H9 (cell line): ENCODE results near the gene PCBP4. TPM values are rescaled to one million over a fixed set of nuclear protein-coding genes. Genes with fewer than 3 reads are reported as not detected.

Experiments
- DNase-seq: peaks from one replicate; pipeline ENCODE4 v3.0.0-alpha.2; 2017
- H2AFZ ChIP-seq: one replicate; pipeline ENCODE4 v1.6.1; 2013; ENCODE audit warnings: mild to moderate bottlenecking, low read length, control low read depth, moderate library complexity
- H2AK5ac ChIP-seq: 2 replicates; pipeline ENCODE4 v1.6.1; 2013; ENCODE audit warnings: low read length, control low read depth, mixed read lengths; ENCODE audit not compliant: insufficient read length
- H2BK120ac ChIP-seq: one replicate; pipeline ENCODE4 v1.6.1; 2013; ENCODE audit warnings: low read depth, mild to moderate bottlenecking, low read length, control low read depth, inconsistent platforms; ENCODE audit not compliant: poor library complexity, severe bottlenecking
- H2BK12ac ChIP-seq: 2 replicates; pipeline ENCODE4 v1.6.1; 2013; ENCODE audit warnings: low read length, control low read depth, mixed read lengths, low read depth; ENCODE audit not compliant: insufficient read length
- H2BK15ac ChIP-seq: 2 replicates; pipeline ENCODE4 v1.6.1; 2013; ENCODE audit warnings: low read depth, low read length, control low read depth
- H2BK20ac ChIP-seq: one replicate; pipeline ENCODE4 v1.6.1; 2013; ENCODE audit warnings: low read depth, mild to moderate bottlenecking, low read length, control low read depth, inconsistent platforms; ENCODE audit not compliant: poor library complexity, severe bottlenecking
- H2BK5ac ChIP-seq: 2 replicates; pipeline ENCODE4 v1.6.1; 2013; ENCODE audit warnings: low read length, control low read depth, mixed read lengths; ENCODE audit not compliant: insufficient read length
- H3K14ac ChIP-seq: 2 replicates; pipeline ENCODE4 v1.6.1; 2013; ENCODE audit warnings: low read length, control low read depth; ENCODE audit not compliant: insufficient read depth
- H3K18ac ChIP-seq: 2 replicates; pipeline ENCODE4 v1.6.1; 2013; ENCODE audit warnings: low read depth, mild to moderate bottlenecking, mixed read lengths, low read length, control low read depth; ENCODE audit not compliant: insufficient read length
- H3K23ac ChIP-seq: 2 replicates; pipeline ENCODE4 v1.6.1; 2013; ENCODE audit warnings: low read length, control low read depth, mixed read lengths, low read depth; ENCODE audit not compliant: insufficient read length
- H3K23me2 ChIP-seq: 2 replicates; pipeline ENCODE4 v1.6.1; 2013; ENCODE audit warnings: low read depth, mild to moderate bottlenecking, mixed read lengths, low read length, control low read depth; ENCODE audit not compliant: insufficient read length, poor library complexity, severe bottlenecking
- H3K27ac ChIP-seq: 2 replicates; pipeline ENCODE4 v1.5.1; 2013; ENCODE audit warnings: low read length, control low read depth, mixed read lengths, low read depth; ENCODE audit not compliant: insufficient read length
- H3K27me3 ChIP-seq: 2 replicates; pipeline ENCODE4 v1.6.1; 2013; ENCODE audit warnings: low read length, control low read depth, inconsistent platforms; ENCODE audit not compliant: insufficient read depth
- H3K4ac ChIP-seq: 2 replicates; pipeline ENCODE4 v1.6.1; 2013; ENCODE audit warnings: low read depth, mild to moderate bottlenecking, control low read depth, inconsistent platforms, low read length, moderate library complexity
- H3K4me1 ChIP-seq: 2 replicates; pipeline ENCODE4 v1.6.1; 2013; ENCODE audit warnings: low read length, control low read depth, inconsistent platforms; ENCODE audit not compliant: insufficient read depth
- H3K4me2 ChIP-seq: 2 replicates; pipeline ENCODE4 v1.6.1; 2013; ENCODE audit warnings: low read length, control low read depth, mixed read lengths; ENCODE audit not compliant: insufficient read length, insufficient read depth
- H3K56ac ChIP-seq: 2 replicates; pipeline ENCODE4 v1.6.1; 2013; ENCODE audit warnings: low read depth, mild to moderate bottlenecking, mixed read lengths, low read length, control low read depth; ENCODE audit not compliant: insufficient read length
- H3K79me1 ChIP-seq: 2 replicates; pipeline ENCODE4 v1.6.1; 2013; ENCODE audit warnings: low read depth, mild to moderate bottlenecking, moderate library complexity, low read length, control low read depth, inconsistent platforms; ENCODE audit not compliant: insufficient read depth, poor library complexity, severe bottlenecking
- H3K79me2 ChIP-seq: 2 replicates; pipeline ENCODE4 v1.6.1; 2013; ENCODE audit warnings: low read length, control low read depth, inconsistent platforms; ENCODE audit not compliant: insufficient read depth
- H3K9ac ChIP-seq: 2 replicates; pipeline ENCODE4 v1.6.1; 2013; ENCODE audit warnings: low read length, control low read depth, mixed read lengths; ENCODE audit not compliant: insufficient read length; ENCODE audit errors: extremely low read depth
- H3K9me3 ChIP-seq: one replicate; pipeline ENCODE4 v1.6.1; 2013; ENCODE audit warnings: low read depth, low read length, inconsistent platforms; ENCODE audit not compliant: control insufficient read depth
- H3T11ph ChIP-seq: one replicate; pipeline ENCODE4 v1.6.1; 2013; ENCODE audit warnings: mild to moderate bottlenecking, low read length, control low read depth, inconsistent platforms
- H4K20me1 ChIP-seq: one replicate; pipeline ENCODE4 v1.6.1; 2013; ENCODE audit not compliant: control insufficient read depth, insufficient read length, insufficient read depth
- H4K5ac ChIP-seq: 2 replicates; pipeline ENCODE4 v1.6.1; 2013; ENCODE audit warnings: low read depth, mild to moderate bottlenecking, mixed read lengths, low read length, control low read depth; ENCODE audit not compliant: insufficient read length
- H4K8ac ChIP-seq: replicated peaks from 2 replicates; pipeline ENCODE4 v1.6.1; 2013; ENCODE audit warnings: low read length, control low read depth, mixed read lengths, low read depth; ENCODE audit not compliant: insufficient read length
- H4K91ac ChIP-seq: 2 replicates; pipeline ENCODE4 v1.6.1; 2013; ENCODE audit warnings: low read depth, mild to moderate bottlenecking, moderate library complexity, mixed read lengths, low read length, control low read depth; ENCODE audit not compliant: insufficient read length
- H3K27ac Mint-ChIP-seq, 3 experiments: 2 replicates in 2 of 3; 3 replicates in 1 of 3; pipeline ENCODE4 v1.8.0; 2020 to 2021; ENCODE audit warnings: mixed read lengths in 3 of 3, mild to moderate bottlenecking in 1 of 3, moderate library complexity in 1 of 3
- H3K27me3 Mint-ChIP-seq: 2 replicates; pipeline ENCODE4 v1.8.0; 2021; ENCODE audit warnings: low read depth, mild to moderate bottlenecking, moderate library complexity, mixed read lengths
- H3K36me3 Mint-ChIP-seq, 3 experiments: 2 replicates in 2 of 3; 3 replicates in 1 of 3; pipeline ENCODE4 v1.8.0; 2020 to 2021; ENCODE audit warnings: low read depth in 3 of 3, mixed read lengths in 3 of 3; ENCODE audit not compliant: insufficient read depth in 1 of 3
- H3K4me1 Mint-ChIP-seq, 2 experiments: 2 replicates each; pipeline ENCODE4 v1.8.0; 2020; ENCODE audit warnings: mixed read lengths in 2 of 2
- H3K4me3 Mint-ChIP-seq, 2 experiments: 2 replicates in 1 of 2; 3 replicates in 1 of 2; pipeline ENCODE4 v1.8.0; 2020 to 2021; ENCODE audit warnings: mild to moderate bottlenecking in 2 of 2, mixed read lengths in 2 of 2, moderate library complexity in 1 of 2
- H3K9me3 Mint-ChIP-seq, 2 experiments: 2 replicates in 1 of 2; 3 replicates in 1 of 2; pipeline ENCODE4 v1.8.0; 2020; ENCODE audit warnings: mild to moderate bottlenecking in 2 of 2, mixed read lengths in 2 of 2, moderate library complexity in 1 of 2
- WGBS: extraction: QIAGEN DNeasy Blood & Tissue Kit; methylation state at CpG from one replicate; pipeline ENCODE4 v1.1.7; 2013; ENCODE audit warnings: missing lambda C conversion rate, low lambda C conversion rate, mixed read lengths; ENCODE audit not compliant: insufficient read length; ENCODE audit errors: extremely low coverage; 5-methylcytosine and 5-hydroxymethylcytosine counted together
- total RNA-seq: library from RNA; stranded (reverse); gene quantifications from 2 replicates; pipeline ENCODE4 v1.2.1, GENCODE V29; 2021
- TF ChIP-seq, protein P1 (sequence below): fragments of 200-600 bp; sonication (generic); conservative IDR thresholded peaks from 3 replicates; pipeline ENCODE4 v1.8.0; 2021; ENCODE audit warnings: antibody characterized with exemption, mild to moderate bottlenecking

Gene PCBP4
- total RNA-seq, 1 experiment from 2014 or later, result 24.6 TPM

DNA sequence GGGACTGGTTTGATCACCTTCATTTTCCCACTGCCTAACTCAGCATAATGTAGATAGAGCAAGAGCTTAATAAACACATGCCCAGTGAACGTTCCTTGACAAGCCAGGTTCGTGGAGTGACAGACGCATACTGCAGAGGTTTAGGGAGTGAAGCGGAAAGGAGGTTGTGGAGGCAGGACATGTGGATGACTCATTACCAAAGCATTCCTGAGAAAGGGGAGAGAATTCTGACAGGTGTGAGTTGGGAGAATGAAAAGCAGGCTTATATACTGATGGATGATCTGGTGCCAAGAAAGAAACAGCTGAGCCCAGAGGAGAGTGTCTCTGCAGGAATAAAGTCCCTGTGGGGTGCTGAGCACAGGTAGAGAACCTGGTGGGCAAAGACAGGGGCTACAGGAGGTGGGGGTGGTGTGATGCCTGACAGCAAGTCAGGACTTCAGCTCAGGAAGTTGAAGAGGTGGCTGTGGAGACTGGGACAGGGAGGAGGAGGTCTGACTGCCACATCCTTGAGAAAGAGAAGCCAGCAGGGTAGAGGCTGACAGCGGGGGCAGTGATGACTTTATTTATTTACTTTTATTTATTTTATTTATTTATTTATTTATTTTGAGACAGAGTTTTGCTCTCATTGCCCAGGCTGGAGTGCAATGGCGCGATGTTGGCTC is 30.8 kb upstream of the PCBP4 start:
- H2BK12ac ChIP-seq, result no peak overlapping the region
- H3K23ac ChIP-seq, result no peak overlapping the region
- no peak overlapping the region for H2AK5ac ChIP-seq
- no peaks in the 10 kb centered on the region for H3K9me3 ChIP-seq
- H3K4ac ChIP-seq, result no peak overlapping the region
- Mint-ChIP-seq H3K27ac (peak overlapping the region in 2 of 3 experiments; percentile 33 to 35; a peak in 3 of 7 replicates), H3K4me3 (0 out of 5 replicates have a peak overlapping the region, but pooled peaks of 1 of the 2 experiments have one; percentile 1), H3K4me1 (peaks cover 31 to 39% of the 10 kb centered on the region in 2 experiments), H3K27me3 (peaks cover 4% of the 10 kb centered on the region), H3K36me3 (peaks cover 26 to 28% (median 27%) of the 10 kb centered on the region in 3 experiments), H3K9me3 (no peaks in the 10 kb centered on the region; a peak in 1 of 5 replicates)
- H3K4me2 ChIP-seq, result peak overlapping the region; percentile 20
- no peak overlapping the region for H3K56ac ChIP-seq
- no peak overlapping the region for H4K8ac ChIP-seq
- H3K23me2 ChIP-seq, result peaks cover 11% of the 10 kb centered on the region
- H3K18ac ChIP-seq, result no peak overlapping the region
- DNase-seq, result no peak
- no peak overlapping the region for H3K14ac ChIP-seq
- no peak overlapping the region for H2BK120ac ChIP-seq
- H4K91ac ChIP-seq, result no peak overlapping the region
- TF ChIP-seq, protein P1, sequence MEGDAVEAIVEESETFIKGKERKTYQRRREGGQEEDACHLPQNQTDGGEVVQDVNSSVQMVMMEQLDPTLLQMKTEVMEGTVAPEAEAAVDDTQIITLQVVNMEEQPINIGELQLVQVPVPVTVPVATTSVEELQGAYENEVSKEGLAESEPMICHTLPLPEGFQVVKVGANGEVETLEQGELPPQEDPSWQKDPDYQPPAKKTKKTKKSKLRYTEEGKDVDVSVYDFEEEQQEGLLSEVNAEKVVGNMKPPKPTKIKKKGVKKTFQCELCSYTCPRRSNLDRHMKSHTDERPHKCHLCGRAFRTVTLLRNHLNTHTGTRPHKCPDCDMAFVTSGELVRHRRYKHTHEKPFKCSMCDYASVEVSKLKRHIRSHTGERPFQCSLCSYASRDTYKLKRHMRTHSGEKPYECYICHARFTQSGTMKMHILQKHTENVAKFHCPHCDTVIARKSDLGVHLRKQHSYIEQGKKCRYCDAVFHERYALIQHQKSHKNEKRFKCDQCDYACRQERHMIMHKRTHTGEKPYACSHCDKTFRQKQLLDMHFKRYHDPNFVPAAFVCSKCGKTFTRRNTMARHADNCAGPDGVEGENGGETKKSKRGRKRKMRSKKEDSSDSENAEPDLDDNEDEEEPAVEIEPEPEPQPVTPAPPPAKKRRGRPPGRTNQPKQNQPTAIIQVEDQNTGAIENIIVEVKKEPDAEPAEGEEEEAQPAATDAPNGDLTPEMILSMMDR, result no peak
- no CpG with 5 or more reads among the region's 7 CpGs for WGBS
- H3K4me1 ChIP-seq, result peaks cover 7% of the 10 kb centered on the region
- H2BK20ac ChIP-seq, result no peak overlapping the region
- H3K27me3 ChIP-seq, result no peaks in the 10 kb centered on the region
- no peak overlapping the region for H4K5ac ChIP-seq
- no peak overlapping the region for H3K9ac ChIP-seq
- peaks cover 2% of the 10 kb centered on the region for H4K20me1 ChIP-seq
- H3K79me2 ChIP-seq, result peaks cover 10% of the 10 kb centered on the region; the same call in 1 of the 2 replicates
- peaks cover 7% of the 10 kb centered on the region for H3K79me1 ChIP-seq
- no peak overlapping the region for H2BK5ac ChIP-seq
- no peak overlapping the region for H3T11ph ChIP-seq
- H2AFZ ChIP-seq, result no peak overlapping the region
- no peak overlapping the region for H2BK15ac ChIP-seq
- H3K27ac ChIP-seq, result no peak overlapping the region
